ACC112 (cell line): ENCODE measurements around the gene CELSR2.
A peak's percentile ranks its signal among the peaks of the same experiment; 100 is the strongest.
"Not testable (repeated sequence)": the region's sequence is repeated elsewhere in the genome, so short reads cannot be mapped to it uniquely, and the experiment has no call there.

Experiments used
- H2AFZ ChIP-seq: fragments of 200-600 bp; sonication (generic); one replicate; pipeline ENCODE4 v1.6.0; 2017; ENCODE audit warnings: antibody characterized with exemption, low read length; ENCODE audit not compliant: unreplicated experiment
- H3K27ac ChIP-seq: fragments of 200-600 bp; sonication (generic); 2 replicates; pipeline ENCODE4 v1.5.1; 2014; ENCODE audit warnings: low read depth, mild to moderate bottlenecking, antibody characterized with exemption, low read length, moderate library complexity
- H3K27me3 ChIP-seq: fragments of 200-600 bp; sonication (generic); 2 replicates; pipeline ENCODE4 v1.6.1; 2014; ENCODE audit warnings: mild to moderate bottlenecking, antibody characterized with exemption, low read length, moderate library complexity, mixed read lengths; ENCODE audit not compliant: insufficient read depth
- H3K36me3 ChIP-seq: fragments of 200-600 bp; sonication (generic); 2 replicates; pipeline ENCODE4 v1.6.1; 2016; ENCODE audit warnings: mild to moderate bottlenecking, antibody characterized with exemption, low read length, moderate library complexity, mixed read lengths; ENCODE audit not compliant: insufficient read depth
- H3K4me1 ChIP-seq: fragments of 200-600 bp; sonication (generic); one replicate; pipeline ENCODE4 v1.6.1; 2016; ENCODE audit warnings: low read length, mixed read lengths; ENCODE audit not compliant: insufficient read depth, unreplicated experiment, control insufficient read depth
- H3K4me3 ChIP-seq: fragments of 200-600 bp; sonication (generic); 2 replicates; pipeline ENCODE4 v1.5.1; 2014; ENCODE audit warnings: mild to moderate bottlenecking, low read depth, low read length
- H3K79me2 ChIP-seq: fragments of 200-600 bp; sonication (generic); one replicate; pipeline ENCODE4 v1.6.0; 2016; ENCODE audit warnings: low read length; ENCODE audit not compliant: control insufficient read depth, unreplicated experiment, insufficient read depth

The CELSR2 gene

DNA sequence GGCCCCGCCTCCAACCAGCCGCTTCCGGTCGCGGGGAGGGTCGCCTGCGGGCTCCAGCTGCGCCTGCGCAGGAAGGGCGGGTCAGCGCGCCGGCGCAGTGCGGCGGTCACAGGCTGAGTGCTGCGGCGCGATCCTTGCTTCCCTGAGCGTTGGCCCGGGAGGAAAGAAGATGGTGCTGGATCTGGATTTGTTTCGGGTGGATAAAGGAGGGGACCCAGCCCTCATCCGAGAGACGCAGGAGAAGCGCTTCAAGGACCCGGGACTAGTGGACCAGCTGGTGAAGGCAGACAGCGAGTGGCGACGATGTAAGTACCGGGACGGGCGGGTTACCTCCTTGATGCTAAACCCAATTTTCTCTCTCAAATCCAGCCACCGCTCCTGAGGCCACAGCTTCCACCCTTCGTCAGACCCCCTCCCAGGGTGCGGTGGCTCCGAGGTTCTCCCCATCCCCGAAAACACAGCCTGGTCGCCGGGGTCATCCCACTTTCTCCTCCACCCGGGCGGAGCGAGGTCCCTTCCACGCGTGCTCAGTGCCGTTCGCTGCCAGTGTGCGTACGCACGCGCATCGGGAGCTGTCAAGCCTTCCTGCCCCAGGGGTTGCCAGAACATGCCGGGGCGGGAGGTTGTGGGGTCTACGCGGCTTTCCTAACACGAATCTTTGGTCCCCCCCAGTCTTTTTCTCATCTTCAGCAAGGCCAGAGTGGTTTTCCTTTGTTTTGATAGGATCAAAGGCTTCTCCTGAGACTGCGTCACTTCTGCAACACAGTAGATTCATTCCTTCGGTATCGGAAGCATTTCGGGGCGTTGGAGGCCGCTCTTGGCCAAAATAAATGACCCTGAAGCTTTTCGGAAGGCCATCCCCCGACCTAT lies 35.3 kb upstream of the CELSR2 start, which contains the start of gene SARS1:
Gene SARS1, plus strand, starts transcription at position 95 of the 870 bp plus-strand sequence. Its CDS starts 75 bp downstream, at position 170.
- H3K4me3 ChIP-seq: peak within 1 kb of the TSS; percentile 92

DNA sequence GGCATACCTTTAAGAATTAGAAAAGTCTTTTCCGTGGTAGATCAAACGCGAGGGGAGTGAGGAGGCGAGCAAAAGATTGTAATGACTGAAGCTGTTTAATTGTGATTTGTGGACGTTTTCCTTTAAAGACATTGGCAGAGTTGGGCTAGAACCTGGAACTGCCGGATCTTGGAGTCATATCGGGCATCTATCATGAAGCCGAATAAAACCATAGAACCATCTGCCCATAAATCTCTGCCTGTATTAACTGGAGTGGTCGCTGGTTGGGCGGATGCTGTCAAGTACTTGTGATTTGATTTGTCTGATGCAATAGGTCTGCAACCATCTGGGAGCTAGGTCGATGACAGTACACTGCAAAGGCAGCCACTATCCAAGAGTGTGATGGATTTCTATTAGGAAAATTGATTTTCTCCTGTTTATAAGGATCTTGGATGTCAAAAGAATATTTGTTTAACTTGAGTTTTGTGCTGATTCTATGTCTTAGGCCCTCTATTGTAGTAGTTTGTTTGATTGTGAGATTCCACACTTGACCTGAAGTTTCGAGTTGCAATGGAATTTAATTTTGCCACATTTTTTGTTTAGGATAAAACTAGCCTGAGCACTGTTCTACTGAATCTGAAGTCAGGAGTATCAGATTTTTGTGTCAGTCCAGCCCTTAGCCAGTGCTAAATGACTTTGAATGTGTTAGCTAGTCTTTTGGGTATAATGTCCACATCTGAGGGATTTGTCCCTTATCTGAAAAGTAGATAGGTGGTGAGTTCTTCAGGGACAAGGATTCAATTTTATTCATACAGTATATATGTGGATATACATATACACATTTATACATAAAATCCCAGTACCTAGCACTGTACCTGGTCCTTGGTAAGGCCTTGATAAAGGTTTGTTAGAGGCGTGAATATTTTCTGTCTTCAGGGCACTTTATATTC lies 34.4 kb upstream of the CELSR2 start:
- H3K27ac ChIP-seq: peak overlapping the region; percentile 87
- peaks cover 8% of the 10 kb centered on the region for H3K36me3 ChIP-seq
- no peaks in the 10 kb centered on the region for H3K27me3 ChIP-seq
- peaks cover 53% of the 10 kb centered on the region for H3K79me2 ChIP-seq
- H3K4me1 ChIP-seq: peaks cover 14% of the 10 kb centered on the region
- H3K4me3 ChIP-seq: peak overlapping the region; percentile 92
- H2AFZ ChIP-seq: peak overlapping the region; percentile 93

More for the DNA sequence above, 35.3 kb upstream of the CELSR2 start, which contains the start of gene SARS1:
- Histone ChIP-seq H3K36me3 (peaks cover 8% of the 10 kb centered on the region), H3K4me1 (peaks cover 14% of the 10 kb centered on the region), H2AFZ (peak within 1 kb of the TSS; percentile 93), H3K27me3 (no peaks in the 10 kb centered on the region), H3K27ac (peak within 1 kb of the TSS; percentile 87), H3K79me2 (peaks cover 45% of the 10 kb centered on the region)

DNA sequence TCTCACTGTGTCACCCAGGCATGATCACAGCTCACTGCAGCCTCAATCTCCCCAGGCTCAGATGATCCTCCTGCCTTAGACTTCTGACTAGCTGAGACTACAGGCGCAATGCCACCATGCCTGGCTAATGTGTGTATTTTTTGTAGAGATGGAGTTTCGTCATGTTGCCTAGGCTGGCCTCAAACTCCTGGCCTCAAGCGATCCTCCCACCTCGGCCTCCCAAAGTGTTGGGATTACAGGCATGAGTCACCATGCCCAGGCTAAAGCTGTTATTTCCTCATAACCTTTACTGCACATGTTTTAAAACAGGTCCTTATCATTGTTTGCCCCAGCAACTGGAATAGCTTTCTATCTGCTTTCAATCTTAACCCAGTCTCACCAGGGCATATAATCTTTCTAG lies 32.7 kb upstream of the CELSR2 start:
- Histone ChIP-seq H2AFZ (no peak overlapping the region), H3K4me3 (no peak overlapping the region), H3K4me1 (peaks cover 14% of the 10 kb centered on the region), H3K27me3 (no peaks in the 10 kb centered on the region), H3K27ac (no peak overlapping the region), H3K79me2 (peaks cover 65% of the 10 kb centered on the region), H3K36me3 (peaks cover 8% of the 10 kb centered on the region)

DNA sequence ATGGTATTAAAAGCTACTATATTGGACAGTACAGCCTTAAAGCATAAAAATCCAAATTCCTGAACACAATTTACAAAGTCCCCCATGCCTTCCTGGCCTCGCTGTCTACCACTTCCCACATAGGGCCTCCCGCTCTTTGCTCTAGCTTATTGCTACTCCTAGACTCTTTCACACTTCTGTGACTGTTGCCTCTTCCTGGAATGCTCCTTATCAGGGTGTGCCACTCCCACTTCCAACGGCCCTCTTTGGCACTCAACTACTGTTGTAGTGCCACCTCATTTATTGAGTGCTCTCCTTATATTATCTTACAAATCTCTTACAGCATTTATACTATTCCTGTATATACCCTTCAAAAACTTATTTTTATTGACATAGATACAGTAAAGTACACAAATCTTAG lies 30.8 kb upstream of the CELSR2 start:
- Histone ChIP-seq H3K79me2 (peaks cover 81% of the 10 kb centered on the region), H2AFZ (no peak overlapping the region), H3K36me3 (peaks cover 13% of the 10 kb centered on the region), H3K27me3 (no peaks in the 10 kb centered on the region), H3K27ac (no peak overlapping the region), H3K4me1 (peaks cover 12% of the 10 kb centered on the region), H3K4me3 (no peak overlapping the region)

DNA sequence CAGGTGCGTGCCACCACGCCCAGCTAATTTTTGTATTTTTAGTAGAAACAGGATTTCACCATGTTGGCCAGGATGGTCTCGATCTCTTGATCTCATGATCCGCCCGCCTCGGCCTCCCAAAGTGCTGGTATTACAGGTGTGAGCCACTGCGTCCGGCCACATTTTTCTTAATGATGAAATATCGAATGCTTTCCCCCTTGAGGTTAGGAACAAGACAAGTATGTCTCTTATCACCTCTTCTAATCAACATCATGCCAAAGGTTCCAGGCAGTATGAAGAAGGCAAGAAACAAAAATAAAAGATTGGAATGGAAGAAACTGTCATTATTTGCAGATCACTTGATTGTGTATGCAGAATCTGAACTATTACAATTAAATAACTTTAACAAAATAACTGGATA lies 28.1 kb upstream of the CELSR2 start:
- not testable (repeated sequence) for H3K4me3 ChIP-seq, H3K27ac ChIP-seq, H2AFZ ChIP-seq, H3K4me1 ChIP-seq, H3K27me3 ChIP-seq
- Histone ChIP-seq H3K36me3 (peaks cover 16% of the 10 kb centered on the region), H3K79me2 (peaks cover 77% of the 10 kb centered on the region)

DNA sequence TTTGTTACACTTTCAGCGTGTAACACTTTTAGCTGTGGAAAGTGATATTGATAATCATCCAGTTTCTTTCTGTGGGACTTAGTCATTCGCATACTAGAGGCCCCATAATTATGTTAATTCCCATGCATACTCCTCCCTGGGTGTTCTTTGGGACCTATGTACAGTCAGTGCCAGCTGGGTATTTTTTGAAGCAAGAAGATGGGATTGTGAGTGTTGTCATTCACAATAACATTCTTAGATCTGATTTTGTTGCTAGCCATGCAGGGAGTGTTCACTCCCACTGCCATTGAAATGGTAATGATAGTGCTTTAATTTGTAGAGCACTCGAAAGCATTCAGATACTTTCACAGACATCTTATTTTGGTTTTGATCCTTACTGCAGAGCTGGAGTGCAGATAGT lies 24.0 kb upstream of the CELSR2 start:
- H2AFZ ChIP-seq: no peak overlapping the region
- H3K4me3 ChIP-seq: no peak overlapping the region
- H3K79me2 ChIP-seq: peaks cover 45% of the 10 kb centered on the region
- peaks cover 32% of the 10 kb centered on the region for H3K36me3 ChIP-seq
- no peaks in the 10 kb centered on the region for H3K27me3 ChIP-seq
- no peaks in the 10 kb centered on the region for H3K4me1 ChIP-seq
- no peak overlapping the region for H3K27ac ChIP-seq

DNA sequence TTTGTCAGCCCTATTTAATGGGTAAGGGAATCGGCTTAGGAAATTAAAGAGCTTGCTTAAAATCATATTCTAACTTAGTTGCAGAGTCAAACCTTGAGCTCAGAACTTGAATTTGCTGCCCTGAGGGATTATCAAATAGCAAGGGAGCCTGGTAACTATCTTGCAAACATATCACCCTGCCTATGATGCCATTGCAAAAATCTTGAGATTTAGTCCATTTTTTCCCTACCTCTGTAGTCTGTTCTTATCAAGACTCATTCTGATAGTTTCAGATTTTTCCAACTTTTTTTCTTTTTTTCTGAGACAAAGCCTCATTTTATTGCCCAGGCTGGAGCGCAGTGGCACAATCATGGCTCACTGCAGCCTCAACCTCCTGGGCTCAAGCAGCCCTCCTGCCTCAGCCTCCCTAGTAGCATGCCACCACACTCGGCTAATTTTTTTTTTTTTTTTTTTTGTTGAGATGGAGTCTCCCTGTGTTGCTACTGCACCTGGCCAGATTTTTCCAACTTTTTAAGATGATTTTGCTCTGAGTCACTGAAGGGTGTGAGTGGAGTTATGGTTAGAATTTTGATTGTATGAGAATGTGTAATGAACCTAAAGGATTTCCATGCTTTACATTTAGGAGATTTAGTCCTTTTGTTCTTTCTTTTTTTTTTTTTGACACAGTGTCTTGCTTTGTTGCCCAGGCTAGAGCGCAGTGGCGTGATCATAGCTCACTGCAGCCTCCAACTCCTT lies 23.5 kb upstream of the CELSR2 start:
- H3K27ac ChIP-seq: no peak overlapping the region
- H3K4me1 ChIP-seq: no peaks in the 10 kb centered on the region
- H3K27me3 ChIP-seq: no peaks in the 10 kb centered on the region
- peaks cover 32% of the 10 kb centered on the region for H3K36me3 ChIP-seq
- H3K79me2 ChIP-seq: peaks cover 41% of the 10 kb centered on the region
- no peak overlapping the region for H2AFZ ChIP-seq
- H3K4me3 ChIP-seq: no peak overlapping the region

DNA sequence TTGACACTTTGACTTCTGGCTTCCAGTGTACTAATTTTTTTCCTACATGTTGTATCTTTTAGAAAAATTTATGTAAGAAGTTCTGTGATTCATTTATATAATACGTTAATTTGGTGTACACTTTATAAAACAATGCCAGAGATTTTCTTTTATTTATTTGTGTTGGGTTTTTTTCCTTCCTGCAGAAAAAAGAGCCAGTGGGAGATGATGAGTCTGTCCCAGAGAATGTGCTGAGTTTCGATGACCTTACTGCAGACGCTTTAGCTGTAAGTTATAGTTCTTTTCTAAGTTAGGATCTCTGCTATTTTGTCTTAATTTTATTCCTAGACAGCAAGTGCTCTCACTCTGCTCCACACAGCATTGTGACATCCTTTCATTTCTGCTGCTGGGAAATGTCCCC lies 21.2 kb upstream of the CELSR2 start:
- no peaks in the 10 kb centered on the region for H3K4me1 ChIP-seq
- H3K79me2 ChIP-seq: peaks cover 23% of the 10 kb centered on the region
- H3K27me3 ChIP-seq: no peaks in the 10 kb centered on the region
- no peak overlapping the region for H3K4me3 ChIP-seq
- H3K36me3 ChIP-seq: peaks cover 33% of the 10 kb centered on the region
- H3K27ac ChIP-seq: no peak overlapping the region
- H2AFZ ChIP-seq: no peak overlapping the region

DNA sequence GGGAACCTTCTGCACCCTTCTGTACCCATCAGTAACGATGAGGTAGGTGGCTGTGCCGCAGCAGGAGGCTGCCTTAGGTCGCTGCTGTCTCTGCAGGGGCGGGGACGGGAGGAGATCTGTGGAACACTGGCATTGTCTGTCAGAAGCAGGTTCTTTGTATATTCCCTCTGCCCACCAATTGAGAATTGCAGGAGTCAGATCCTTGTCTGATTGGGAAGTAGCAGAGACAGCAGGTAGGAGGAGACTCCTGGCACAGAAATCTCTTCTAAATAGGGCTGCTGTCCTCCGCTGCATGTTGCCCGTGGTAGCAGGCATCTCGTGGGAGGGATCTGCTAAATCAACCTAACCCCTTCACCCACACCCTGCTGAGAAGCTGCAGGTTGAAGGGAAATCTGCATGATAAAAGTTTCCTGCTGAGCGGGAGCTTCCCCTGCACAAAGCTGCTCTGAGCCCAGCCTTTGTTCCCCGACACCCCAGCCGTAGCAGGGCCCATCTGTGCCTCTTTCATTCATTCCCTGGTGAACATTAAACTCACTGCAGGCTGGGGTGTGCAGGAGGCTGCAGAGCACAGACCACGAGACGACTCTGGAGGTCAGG lies 19.7 kb upstream of the CELSR2 start:
- H2AFZ ChIP-seq: no peak overlapping the region
- H3K27ac ChIP-seq: no peak overlapping the region
- peaks cover 10% of the 10 kb centered on the region for H3K79me2 ChIP-seq
- H3K4me3 ChIP-seq: no peak overlapping the region
- H3K36me3 ChIP-seq: peaks cover 28% of the 10 kb centered on the region
- H3K4me1 ChIP-seq: no peaks in the 10 kb centered on the region
- no peaks in the 10 kb centered on the region for H3K27me3 ChIP-seq

DNA sequence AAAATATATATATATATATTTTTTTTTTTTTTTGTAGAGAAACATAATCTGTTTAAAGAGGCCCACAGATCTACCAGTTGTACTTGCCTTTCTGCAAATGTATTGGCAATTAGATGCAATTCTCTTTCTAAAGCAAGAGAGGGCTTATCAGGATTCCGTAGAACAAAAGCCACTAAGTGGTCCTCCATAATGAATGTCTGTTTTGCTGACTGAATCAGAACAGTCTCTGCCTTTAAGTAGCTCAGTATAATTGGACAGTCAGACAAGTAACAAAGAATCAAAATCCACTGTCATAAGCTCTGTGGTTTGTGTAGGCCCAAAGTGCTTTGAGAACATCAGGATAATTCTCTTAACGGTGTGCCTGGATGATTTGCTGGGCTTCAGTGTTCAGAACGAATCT lies 18.3 kb upstream of the CELSR2 start:
- no peak overlapping the region for H3K4me3 ChIP-seq
- H3K27ac ChIP-seq: no peak overlapping the region
- peaks cover 40% of the 10 kb centered on the region for H3K36me3 ChIP-seq
- H3K79me2 ChIP-seq: no peaks in the 10 kb centered on the region
- no peak overlapping the region for H2AFZ ChIP-seq
- H3K4me1 ChIP-seq: no peaks in the 10 kb centered on the region
- no peaks in the 10 kb centered on the region for H3K27me3 ChIP-seq
